Bronchial smooth muscle cell (primary cell): ENCODE results near the gene ITGBL1. TPM values are rescaled to one million over a fixed set of nuclear protein-coding genes. Genes with fewer than 3 reads are reported as not detected.

Experiments used
- total RNA-seq: library from RNA; depleted of rRNA; stranded (reverse); fragments of >200 nt; gene quantifications from 2 replicates; pipeline ENCODE4 v1.2.1, GENCODE V29; 2014

Gene ITGBL1, protein sequence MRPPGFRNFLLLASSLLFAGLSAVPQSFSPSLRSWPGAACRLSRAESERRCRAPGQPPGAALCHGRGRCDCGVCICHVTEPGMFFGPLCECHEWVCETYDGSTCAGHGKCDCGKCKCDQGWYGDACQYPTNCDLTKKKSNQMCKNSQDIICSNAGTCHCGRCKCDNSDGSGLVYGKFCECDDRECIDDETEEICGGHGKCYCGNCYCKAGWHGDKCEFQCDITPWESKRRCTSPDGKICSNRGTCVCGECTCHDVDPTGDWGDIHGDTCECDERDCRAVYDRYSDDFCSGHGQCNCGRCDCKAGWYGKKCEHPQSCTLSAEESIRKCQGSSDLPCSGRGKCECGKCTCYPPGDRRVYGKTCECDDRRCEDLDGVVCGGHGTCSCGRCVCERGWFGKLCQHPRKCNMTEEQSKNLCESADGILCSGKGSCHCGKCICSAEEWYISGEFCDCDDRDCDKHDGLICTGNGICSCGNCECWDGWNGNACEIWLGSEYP
- total RNA-seq = 127 and 183 TPM in 2 replicates

GRCh38 chr13:101452519-101453485 is at the start of gene ITGBL1:
ITGBL1 (plus strand) TSS chr13:101452675; CDS start chr13:101452834, 159 bp downstream.

GRCh38 chr13:101416181-101417042 is 36.1 kb upstream of the ITGBL1 start, which contains the start of gene NALCN:
NALCN (minus strand) TSS chr13:101416508; CDS start chr13:101399126, 17,382 bp downstream.

Other genes starting within 250 kb of the ITGBL1 start
- 0.34 and 0.95 TPM in 2 replicates for gene NALCN, start 36.2 kb upstream of the ITGBL1 start, total RNA-seq